Neural crest cell (in vitro differentiated cells): ENCODE measurements around the gene CHST11. TPM values are rescaled to one million over a fixed set of nuclear protein-coding genes. Genes with fewer than 3 reads are reported as not detected.

Source experiments
- DNase-seq: peaks from one replicate; pipeline ENCODE4 v3.0.0; 2021; ENCODE audit warnings: low read depth, mixed read lengths, low spot score
- H3K27ac Mint-ChIP-seq: one replicate; pipeline ENCODE4 v1.8.0; 2021; ENCODE audit warnings: mild to moderate bottlenecking, mixed read lengths; ENCODE audit not compliant: unreplicated experiment
- H3K27me3 Mint-ChIP-seq: 2 replicates; pipeline ENCODE4 v1.8.0; 2021; ENCODE audit warnings: low read depth, mild to moderate bottlenecking, mixed read lengths
- H3K36me3 Mint-ChIP-seq: 2 replicates; pipeline ENCODE4 v1.8.0; 2021; ENCODE audit warnings: low read depth, mild to moderate bottlenecking, mixed read lengths
- H3K4me1 Mint-ChIP-seq: 2 replicates; pipeline ENCODE4 v1.8.0; 2021; ENCODE audit warnings: mixed read lengths
- H3K4me3 Mint-ChIP-seq: one replicate; pipeline ENCODE4 v1.8.0; 2021; ENCODE audit warnings: mild to moderate bottlenecking, mixed read lengths
- H3K9me3 Mint-ChIP-seq: 2 replicates; pipeline ENCODE4 v1.8.0; 2021; ENCODE audit warnings: mixed read lengths
- total RNA-seq: library from RNA; stranded (reverse); gene quantifications from 2 replicates; pipeline ENCODE4 v1.2.1, GENCODE V29; 2021
- TF ChIP-seq, protein P1 (sequence below): fragments of 200-600 bp; sonication (generic); conservative IDR thresholded peaks from 2 replicates; pipeline ENCODE4 v1.5.0; 2021; ENCODE audit warnings: antibody characterized with exemption, mild to moderate bottlenecking

Gene CHST11
- total RNA-seq, 1 donor from 2014 or later: 10.0 TPM

- TF ChIP-seq, protein P1, sequence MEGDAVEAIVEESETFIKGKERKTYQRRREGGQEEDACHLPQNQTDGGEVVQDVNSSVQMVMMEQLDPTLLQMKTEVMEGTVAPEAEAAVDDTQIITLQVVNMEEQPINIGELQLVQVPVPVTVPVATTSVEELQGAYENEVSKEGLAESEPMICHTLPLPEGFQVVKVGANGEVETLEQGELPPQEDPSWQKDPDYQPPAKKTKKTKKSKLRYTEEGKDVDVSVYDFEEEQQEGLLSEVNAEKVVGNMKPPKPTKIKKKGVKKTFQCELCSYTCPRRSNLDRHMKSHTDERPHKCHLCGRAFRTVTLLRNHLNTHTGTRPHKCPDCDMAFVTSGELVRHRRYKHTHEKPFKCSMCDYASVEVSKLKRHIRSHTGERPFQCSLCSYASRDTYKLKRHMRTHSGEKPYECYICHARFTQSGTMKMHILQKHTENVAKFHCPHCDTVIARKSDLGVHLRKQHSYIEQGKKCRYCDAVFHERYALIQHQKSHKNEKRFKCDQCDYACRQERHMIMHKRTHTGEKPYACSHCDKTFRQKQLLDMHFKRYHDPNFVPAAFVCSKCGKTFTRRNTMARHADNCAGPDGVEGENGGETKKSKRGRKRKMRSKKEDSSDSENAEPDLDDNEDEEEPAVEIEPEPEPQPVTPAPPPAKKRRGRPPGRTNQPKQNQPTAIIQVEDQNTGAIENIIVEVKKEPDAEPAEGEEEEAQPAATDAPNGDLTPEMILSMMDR: no peak
- H3K4me3 Mint-ChIP-seq: no peak overlapping the region
- no peak overlapping the region for H3K27ac Mint-ChIP-seq
- no peaks in the 10 kb centered on the region for H3K9me3 Mint-ChIP-seq
- H3K27me3 Mint-ChIP-seq: no peaks in the 10 kb centered on the region
- no peaks in the 10 kb centered on the region for H3K36me3 Mint-ChIP-seq
- DNase-seq: no peak
- peaks cover 20% of the 10 kb centered on the region for H3K4me1 Mint-ChIP-seq
Measured at GRCh38 chr12:104490850-104491249, 34.1 kb downstream of the CHST11 start.

DNA sequence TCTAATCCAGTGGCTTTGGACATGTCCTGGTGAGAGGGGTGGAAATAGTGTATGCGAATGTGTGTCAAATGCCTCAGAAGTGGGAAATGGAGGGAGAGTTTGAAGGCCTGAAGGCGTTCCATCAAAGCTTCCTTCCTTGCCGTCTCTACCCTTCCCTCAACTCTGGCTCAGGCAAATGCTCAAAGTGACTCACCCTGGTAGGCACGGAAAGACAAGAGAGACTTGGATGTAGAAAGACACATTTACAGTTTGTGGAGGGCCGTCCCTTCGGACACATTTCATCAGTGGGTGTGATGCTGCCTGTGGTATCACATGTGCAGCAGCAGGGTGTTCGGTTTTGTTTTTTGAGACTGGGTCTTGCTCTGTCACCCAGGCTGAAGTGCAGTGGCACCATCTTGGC, 36.7 kb downstream of the CHST11 start:
- DNase-seq: no peak
- H3K9me3 Mint-ChIP-seq: no peaks in the 10 kb centered on the region
- no peaks in the 10 kb centered on the region for H3K36me3 Mint-ChIP-seq
- TF ChIP-seq, protein P1: no peak
- H3K27ac Mint-ChIP-seq: no peak overlapping the region
- H3K4me1 Mint-ChIP-seq: peaks cover 13% of the 10 kb centered on the region
- no peak overlapping the region for H3K4me3 Mint-ChIP-seq
- H3K27me3 Mint-ChIP-seq: no peaks in the 10 kb centered on the region

DNA sequence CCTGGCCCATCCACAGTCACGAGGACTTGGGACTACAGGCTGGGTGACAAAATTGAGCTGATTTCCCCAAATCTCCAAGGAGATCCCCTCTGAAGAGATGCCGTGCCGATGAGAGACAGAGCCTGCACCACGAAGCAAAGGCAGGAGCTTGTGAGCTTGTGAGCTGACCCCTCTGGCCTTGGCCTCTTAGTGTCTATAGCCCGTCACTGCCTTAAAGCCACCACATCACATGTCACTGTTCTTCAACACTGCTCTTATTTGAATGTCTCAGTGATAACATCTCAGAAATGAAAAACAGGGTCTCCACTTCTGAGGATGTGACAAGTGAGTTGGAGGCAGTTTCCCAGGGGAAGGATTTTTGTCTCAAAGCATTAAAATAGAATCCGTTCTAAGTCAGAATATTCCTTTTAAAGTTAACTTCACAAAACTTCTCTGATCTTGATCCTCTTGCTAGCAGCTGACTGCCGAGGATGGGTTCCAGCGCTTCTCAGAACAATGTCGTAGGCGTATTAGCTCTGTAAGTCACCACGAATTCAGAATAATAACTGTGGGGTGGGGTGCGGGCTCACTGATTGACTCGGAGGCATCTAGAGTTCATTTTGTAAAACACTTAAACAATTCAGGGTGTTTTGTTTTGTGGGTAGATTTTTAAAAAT, 37.5 kb downstream of the CHST11 start:
- Mint-ChIP-seq H3K9me3 (no peaks in the 10 kb centered on the region), H3K36me3 (no peaks in the 10 kb centered on the region), H3K27me3 (no peaks in the 10 kb centered on the region), H3K4me1 (peaks cover 13% of the 10 kb centered on the region), H3K4me3 (no peak overlapping the region), H3K27ac (no peak overlapping the region)
- no peak for DNase-seq
- TF ChIP-seq, protein P1: no peak

DNA sequence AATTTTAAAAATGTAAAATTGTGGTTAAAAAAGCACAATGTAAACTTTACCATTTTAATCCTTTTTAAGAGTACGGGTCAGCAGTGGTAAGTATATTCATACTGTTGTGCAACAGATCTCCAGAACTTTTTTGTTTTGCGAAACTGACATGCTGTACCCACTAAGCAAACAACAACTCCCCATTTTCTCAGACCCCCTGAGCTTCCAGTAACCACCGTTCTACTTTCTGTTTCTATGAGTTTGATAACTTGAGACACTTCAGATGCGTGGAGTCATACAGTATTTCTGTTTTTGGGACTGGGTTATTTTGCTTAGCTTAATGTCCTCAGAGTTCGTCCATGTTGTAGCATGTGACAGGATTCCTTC, 38.0 kb downstream of the CHST11 start:
- no peaks in the 10 kb centered on the region for H3K36me3 Mint-ChIP-seq
- TF ChIP-seq, protein P1: no peak
- H3K27me3 Mint-ChIP-seq: no peaks in the 10 kb centered on the region
- no peak overlapping the region for H3K4me3 Mint-ChIP-seq
- no peak overlapping the region for H3K27ac Mint-ChIP-seq
- no peak for DNase-seq
- H3K4me1 Mint-ChIP-seq: peaks cover 13% of the 10 kb centered on the region
- H3K9me3 Mint-ChIP-seq: no peaks in the 10 kb centered on the region

DNA sequence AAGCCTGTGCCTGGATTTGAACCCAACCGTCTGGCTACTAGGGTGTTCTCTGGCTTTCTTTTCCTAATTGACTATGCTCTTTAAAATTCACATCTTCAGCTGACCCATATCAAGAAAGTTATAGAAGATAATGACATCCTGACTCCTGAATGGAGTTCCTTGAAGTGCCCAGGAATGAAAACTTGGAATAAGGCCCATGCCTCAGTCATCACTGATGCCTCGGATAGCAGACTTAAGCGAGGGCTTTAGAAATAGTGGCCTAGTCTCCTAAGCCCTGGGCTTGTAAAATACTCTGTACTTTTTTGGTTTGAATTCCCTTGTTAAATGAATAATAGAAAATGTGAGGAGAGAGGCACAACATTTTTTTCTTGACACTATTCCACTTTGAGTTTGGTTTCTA, 39.0 kb downstream of the CHST11 start:
- Mint-ChIP-seq H3K4me3 (no peak overlapping the region), H3K27me3 (no peaks in the 10 kb centered on the region), H3K27ac (no peak overlapping the region), H3K4me1 (peaks cover 13% of the 10 kb centered on the region), H3K9me3 (no peaks in the 10 kb centered on the region), H3K36me3 (no peaks in the 10 kb centered on the region)
- TF ChIP-seq, protein P1: no peak
- DNase-seq: no peak
